ENCODE data around the gene BPIFA3. TPM values are rescaled to one million over a fixed set of nuclear protein-coding genes. Genes with fewer than 3 reads are reported as not detected.
"Not testable (repeated sequence)": the region's sequence is repeated elsewhere in the genome, so short reads cannot be mapped to it uniquely, and the experiment has no call there.

The BPIFA3 gene
- total and polyA plus RNA-seq, 4 donors: not detected

DNA sequence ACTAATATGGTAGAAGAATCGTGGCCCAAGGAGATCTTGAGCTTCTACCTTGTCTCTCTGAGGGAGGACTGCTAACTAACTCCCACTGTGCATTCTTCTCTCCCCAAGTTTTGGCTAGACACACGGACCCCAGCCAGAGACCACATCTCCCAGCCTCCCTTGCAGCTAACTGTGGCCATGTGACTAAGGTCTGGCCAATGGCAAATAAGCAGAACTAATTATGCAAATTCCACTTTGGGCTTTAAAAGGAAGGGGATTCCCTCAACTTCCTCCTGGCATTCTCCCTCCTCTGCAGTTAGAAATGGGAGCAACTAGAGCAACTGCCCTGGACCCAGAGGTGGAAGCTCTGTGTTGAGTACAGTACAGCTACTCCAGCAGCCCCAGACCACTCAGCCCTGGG is 33.8 kb upstream of the BPIFA3 start:
- no peak for DNase-seq (ENCODE audit: low read depth in 4 of 6, low spot score in 6 of 6)
- H3K4me3 ChIP-seq (ENCODE audit: low read depth, low read length): no peak overlapping the region
- H3K4me1 ChIP-seq (ENCODE audit: control insufficient read depth, insufficient read depth, low read length): no peaks in the 10 kb centered on the region
- H3K27ac ChIP-seq (ENCODE audit: low read depth, low read length): no peak overlapping the region
- H3K36me3 ChIP-seq (ENCODE audit: control insufficient read depth, insufficient read depth, low read length): no peaks in the 10 kb centered on the region
- peaks cover 2% of the 10 kb centered on the region for H3K9me3 ChIP-seq (ENCODE audit: control insufficient read depth, insufficient read depth, low read length)
- H3K27me3 ChIP-seq (ENCODE audit: control insufficient read depth, insufficient read depth, low read length): no peaks in the 10 kb centered on the region
- WGBS (ENCODE audit: insufficient coverage): no CpG with 5 or more reads among the region's 2 CpGs

DNA sequence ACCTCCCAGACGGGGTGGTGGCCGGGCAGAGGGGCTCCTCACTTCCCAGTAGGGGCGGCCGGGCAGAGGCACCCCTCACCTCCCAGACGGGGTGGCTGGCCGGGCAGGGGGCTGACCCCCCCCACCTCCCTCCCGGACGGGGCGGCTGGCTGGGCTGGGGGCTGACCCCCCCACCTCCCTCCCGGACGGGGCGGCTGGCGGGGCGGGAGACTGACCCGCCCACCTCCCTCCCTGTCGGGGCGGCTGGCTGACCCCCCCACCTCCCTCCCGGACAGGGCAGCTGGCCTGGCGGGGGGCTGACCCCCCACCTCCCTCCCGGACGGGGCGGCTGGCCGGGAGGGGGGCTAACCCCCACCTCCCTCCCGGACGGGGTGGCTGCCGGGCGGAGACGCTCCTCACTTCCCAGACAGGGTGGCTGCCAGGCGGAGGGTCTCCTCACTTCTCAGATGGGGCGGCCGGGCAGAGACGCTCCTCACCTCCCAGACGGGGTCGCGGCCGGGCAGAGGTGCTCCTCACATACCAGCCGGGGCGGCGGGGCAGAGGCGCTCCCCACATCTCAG is 32.0 kb upstream of the BPIFA3 start:
- not testable (repeated sequence) for H3K27me3 ChIP-seq (ENCODE audit: control insufficient read depth, insufficient read depth, low read length); H3K4me3 ChIP-seq (ENCODE audit: low read depth, low read length); H3K27ac ChIP-seq (ENCODE audit: low read depth, low read length); DNase-seq (ENCODE audit: low read depth in 4 of 6, low spot score in 6 of 6); H3K4me1 ChIP-seq (ENCODE audit: control insufficient read depth, insufficient read depth, low read length); H3K9me3 ChIP-seq (ENCODE audit: control insufficient read depth, insufficient read depth, low read length); H3K36me3 ChIP-seq (ENCODE audit: control insufficient read depth, insufficient read depth, low read length)
- WGBS (ENCODE audit: insufficient coverage): 98% methylated on average over 11 of the region's 40 CpGs

GRCh38 chr20:33187491-33187890 is 29.7 kb upstream of the BPIFA3 start:
- DNase-seq (ENCODE audit: low read depth in 4 of 6, low spot score in 6 of 6): no peak
- Histone ChIP-seq H3K27me3 (ENCODE audit: control insufficient read depth, insufficient read depth, low read length) (no peaks in the 10 kb centered on the region), H3K4me1 (ENCODE audit: control insufficient read depth, insufficient read depth, low read length) (no peaks in the 10 kb centered on the region), H3K4me3 (ENCODE audit: low read depth, low read length) (no peak overlapping the region), H3K36me3 (ENCODE audit: control insufficient read depth, insufficient read depth, low read length) (no peaks in the 10 kb centered on the region), H3K27ac (ENCODE audit: low read depth, low read length) (no peak overlapping the region), H3K9me3 (ENCODE audit: control insufficient read depth, insufficient read depth, low read length) (peaks cover 2% of the 10 kb centered on the region)
- 76% methylated on average over 2 of the region's 4 CpGs for WGBS (ENCODE audit: insufficient coverage)

DNA sequence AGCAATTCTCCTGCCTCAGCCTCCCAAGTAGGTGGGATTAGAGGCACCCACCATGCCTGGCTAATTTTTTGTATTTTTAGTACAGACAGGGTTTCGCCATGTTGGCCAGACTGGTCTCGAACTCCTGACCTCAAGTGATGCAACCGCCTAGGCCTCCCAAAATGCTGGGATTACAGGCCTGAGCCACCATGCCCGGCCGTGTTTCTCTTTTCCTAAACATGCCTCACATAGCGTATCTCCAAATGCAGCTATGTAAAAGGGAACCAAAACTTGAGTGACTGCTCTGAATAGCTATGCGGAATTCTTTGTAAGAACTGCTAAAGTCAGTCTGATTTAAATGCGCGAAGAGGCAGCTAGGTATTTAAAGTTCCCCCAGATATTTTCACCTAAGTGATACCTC is 28.7 kb upstream of the BPIFA3 start:
- H3K27ac ChIP-seq (ENCODE audit: low read depth, low read length): no peak overlapping the region
- H3K4me3 ChIP-seq (ENCODE audit: low read depth, low read length): no peak overlapping the region
- H3K36me3 ChIP-seq (ENCODE audit: control insufficient read depth, insufficient read depth, low read length): no peaks in the 10 kb centered on the region
- no peaks in the 10 kb centered on the region for H3K4me1 ChIP-seq (ENCODE audit: control insufficient read depth, insufficient read depth, low read length)
- peaks cover under 1% of the 10 kb centered on the region for H3K9me3 ChIP-seq (ENCODE audit: control insufficient read depth, insufficient read depth, low read length)
- 81% methylated on average over 6 of the region's 9 CpGs for WGBS (ENCODE audit: insufficient coverage)
- DNase-seq (ENCODE audit: low read depth in 4 of 6, low spot score in 6 of 6): no peak
- no peaks in the 10 kb centered on the region for H3K27me3 ChIP-seq (ENCODE audit: control insufficient read depth, insufficient read depth, low read length)

DNA sequence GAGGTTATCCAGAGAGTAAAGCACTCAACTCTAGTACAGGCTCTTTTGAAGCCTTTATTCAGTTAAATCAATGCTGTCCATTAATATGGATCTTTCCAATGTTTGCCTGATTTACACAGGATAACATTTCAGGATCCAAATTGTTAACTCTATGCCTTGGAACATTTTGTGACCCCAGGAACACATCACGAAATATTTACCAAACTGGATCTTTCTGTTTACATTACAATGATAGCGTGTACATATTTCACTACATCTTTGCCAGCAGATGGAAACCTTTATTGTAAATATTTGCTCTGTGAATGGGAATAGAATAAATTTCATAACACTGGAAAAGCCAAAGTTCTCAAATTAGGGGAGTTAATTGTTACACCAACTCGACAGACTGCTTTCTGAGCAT is 25.7 kb upstream of the BPIFA3 start:
- Histone ChIP-seq H3K9me3 (ENCODE audit: control insufficient read depth, insufficient read depth, low read length) (no peaks in the 10 kb centered on the region), H3K27ac (ENCODE audit: low read depth, low read length) (no peak overlapping the region), H3K36me3 (ENCODE audit: control insufficient read depth, insufficient read depth, low read length) (no peaks in the 10 kb centered on the region), H3K27me3 (ENCODE audit: control insufficient read depth, insufficient read depth, low read length) (no peaks in the 10 kb centered on the region), H3K4me1 (ENCODE audit: control insufficient read depth, insufficient read depth, low read length) (no peaks in the 10 kb centered on the region), H3K4me3 (ENCODE audit: low read depth, low read length) (no peak overlapping the region)
- DNase-seq (ENCODE audit: low read depth in 4 of 6, low spot score in 6 of 6): no peak
- WGBS (ENCODE audit: insufficient coverage): 50% methylated on average over 1 of the region's 3 CpGs

DNA sequence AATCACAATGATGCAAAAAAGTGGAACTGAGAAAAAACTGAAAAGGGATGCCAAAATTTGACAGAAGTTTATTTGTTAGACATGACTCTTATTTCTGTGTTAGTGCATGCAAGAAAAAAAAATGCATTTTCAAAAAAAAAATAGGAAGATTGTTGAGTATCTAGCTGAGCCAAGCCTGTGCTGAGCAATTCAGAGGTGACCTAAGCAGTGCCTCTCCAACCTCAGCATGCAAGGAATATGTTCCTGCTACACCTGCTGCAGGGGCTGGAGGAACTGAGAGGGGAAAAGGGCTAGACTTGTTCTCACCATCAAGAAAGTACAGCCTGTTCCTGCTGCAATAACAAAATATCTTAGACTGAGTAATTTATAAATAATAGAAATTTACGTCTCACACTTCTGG is 25.2 kb upstream of the BPIFA3 start:
- Histone ChIP-seq H3K4me3 (ENCODE audit: low read depth, low read length) (no peak overlapping the region), H3K36me3 (ENCODE audit: control insufficient read depth, insufficient read depth, low read length) (no peaks in the 10 kb centered on the region), H3K4me1 (ENCODE audit: control insufficient read depth, insufficient read depth, low read length) (no peaks in the 10 kb centered on the region), H3K27me3 (ENCODE audit: control insufficient read depth, insufficient read depth, low read length) (no peaks in the 10 kb centered on the region), H3K9me3 (ENCODE audit: control insufficient read depth, insufficient read depth, low read length) (no peaks in the 10 kb centered on the region), H3K27ac (ENCODE audit: low read depth, low read length) (no peak overlapping the region)
- no peak for DNase-seq (ENCODE audit: low read depth in 4 of 6, low spot score in 6 of 6)
- WGBS (ENCODE audit: insufficient coverage): no CpG with 5 or more reads among the region's 1 CpG

DNA sequence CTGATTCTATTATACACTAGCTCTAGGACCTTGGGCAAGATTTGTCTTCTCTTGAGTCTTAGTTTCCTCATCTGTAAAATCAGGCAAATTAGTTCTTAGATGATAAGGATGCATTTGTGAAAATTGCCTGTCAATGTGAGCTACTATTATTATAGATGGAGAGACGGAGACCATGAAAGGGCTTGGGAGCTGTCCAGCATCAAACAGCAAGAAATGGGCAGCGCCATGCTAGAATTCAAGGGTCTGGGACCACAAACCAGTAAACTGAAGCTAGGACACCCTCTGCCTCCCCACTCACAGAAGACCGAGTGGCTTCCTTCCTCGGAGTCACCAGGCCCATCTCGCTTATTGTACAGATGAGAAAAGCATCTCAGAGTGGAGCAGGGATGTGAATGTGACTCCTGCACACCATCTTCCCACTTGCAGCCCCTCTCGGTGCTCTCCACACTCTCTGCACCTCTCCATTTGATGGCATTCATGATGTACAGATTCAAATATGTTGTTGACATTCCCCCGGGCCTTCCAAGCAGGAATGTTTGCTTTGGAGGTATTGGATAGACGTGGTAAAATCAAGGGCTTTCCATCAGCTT is 24.1 kb upstream of the BPIFA3 start:
- 62% methylated on average over 2 of the region's 8 CpGs for WGBS (ENCODE audit: insufficient coverage)
- Histone ChIP-seq H3K4me3 (ENCODE audit: low read depth, low read length) (no peak overlapping the region), H3K27ac (ENCODE audit: low read depth, low read length) (no peak overlapping the region), H3K9me3 (ENCODE audit: control insufficient read depth, insufficient read depth, low read length) (no peaks in the 10 kb centered on the region), H3K36me3 (ENCODE audit: control insufficient read depth, insufficient read depth, low read length) (no peaks in the 10 kb centered on the region), H3K27me3 (ENCODE audit: control insufficient read depth, insufficient read depth, low read length) (no peaks in the 10 kb centered on the region), H3K4me1 (ENCODE audit: control insufficient read depth, insufficient read depth, low read length) (no peaks in the 10 kb centered on the region)
- DNase-seq (ENCODE audit: low read depth in 4 of 6, low spot score in 6 of 6): no peak

GRCh38 chr20:33199026-33199425 is 18.1 kb upstream of the BPIFA3 start:
- Histone ChIP-seq H3K4me1 (ENCODE audit: control insufficient read depth, insufficient read depth, low read length) (no peaks in the 10 kb centered on the region), H3K27ac (ENCODE audit: low read depth, low read length) (no peak overlapping the region), H3K9me3 (ENCODE audit: control insufficient read depth, insufficient read depth, low read length) (no peaks in the 10 kb centered on the region), H3K27me3 (ENCODE audit: control insufficient read depth, insufficient read depth, low read length) (peaks cover 2% of the 10 kb centered on the region), H3K36me3 (ENCODE audit: control insufficient read depth, insufficient read depth, low read length) (no peaks in the 10 kb centered on the region), H3K4me3 (ENCODE audit: low read depth, low read length) (no peak overlapping the region)
- 92% methylated on average over 3 of the region's 3 CpGs for WGBS (ENCODE audit: insufficient coverage)
- DNase-seq (ENCODE audit: low read depth in 4 of 6, low spot score in 6 of 6): no peak

GRCh38 chr20:33202451-33202850 is 14.7 kb upstream of the BPIFA3 start:
- H3K36me3 ChIP-seq (ENCODE audit: control insufficient read depth, insufficient read depth, low read length): no peaks in the 10 kb centered on the region
- H3K9me3 ChIP-seq (ENCODE audit: control insufficient read depth, insufficient read depth, low read length): no peaks in the 10 kb centered on the region
- peaks cover 6% of the 10 kb centered on the region for H3K27me3 ChIP-seq (ENCODE audit: control insufficient read depth, insufficient read depth, low read length)
- 46% methylated on average over 2 of the region's 4 CpGs for WGBS (ENCODE audit: insufficient coverage)
- no peak overlapping the region for H3K27ac ChIP-seq (ENCODE audit: low read depth, low read length)
- no peaks in the 10 kb centered on the region for H3K4me1 ChIP-seq (ENCODE audit: control insufficient read depth, insufficient read depth, low read length)
- no peak overlapping the region for H3K4me3 ChIP-seq (ENCODE audit: low read depth, low read length)
- DNase-seq (ENCODE audit: low read depth in 4 of 6, low spot score in 6 of 6): no peak

GRCh38 chr20:33203444-33203843 is 13.7 kb upstream of the BPIFA3 start:
- no CpG with 5 or more reads among the region's 3 CpGs for WGBS (ENCODE audit: insufficient coverage)
- no peak for DNase-seq (ENCODE audit: low read depth in 4 of 6, low spot score in 6 of 6)
- H3K27ac ChIP-seq (ENCODE audit: low read depth, low read length): no peak overlapping the region

More at GRCh38 chr20:33203444-33203843, 13.7 kb upstream of the BPIFA3 start:
- Histone ChIP-seq H3K27me3 (ENCODE audit: control insufficient read depth, insufficient read depth, low read length) (peaks cover 6% of the 10 kb centered on the region), H3K36me3 (ENCODE audit: control insufficient read depth, insufficient read depth, low read length) (no peaks in the 10 kb centered on the region), H3K9me3 (ENCODE audit: control insufficient read depth, insufficient read depth, low read length) (no peaks in the 10 kb centered on the region), H3K4me3 (ENCODE audit: low read depth, low read length) (no peak overlapping the region), H3K4me1 (ENCODE audit: control insufficient read depth, insufficient read depth, low read length) (no peaks in the 10 kb centered on the region)

Data from spinal cord (tissue), 10 donors.